ENCODE data around the gene CNTNAP2. TPM values are rescaled to one million over a fixed set of nuclear protein-coding genes. Genes with fewer than 3 reads are reported as not detected.

CNTNAP2 gene
- total RNA-seq, 3 donors from 2014 or later (not counting 1 experiment from before 2014, with no cell fraction given): 0.18 to 1.1 TPM; not detected in 1

DNA sequence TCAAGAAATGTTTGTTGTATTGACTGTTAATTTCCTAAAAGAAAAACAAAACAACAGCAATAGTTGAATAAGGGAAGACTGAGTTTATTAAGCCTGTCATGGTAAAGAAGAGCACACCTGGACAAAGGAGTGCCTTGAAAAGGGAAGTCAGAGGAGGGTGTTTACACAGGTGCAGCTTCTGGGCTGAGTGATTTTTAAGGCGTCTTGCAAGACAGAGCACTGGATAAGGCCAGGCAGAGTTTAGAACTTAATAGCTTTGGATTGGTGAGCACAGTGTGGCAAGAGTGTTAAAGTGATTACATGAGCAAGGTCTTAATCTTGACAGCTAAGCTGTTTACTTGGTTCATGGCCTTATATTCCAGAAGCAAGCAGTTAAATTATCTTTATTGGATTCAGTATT, 423.2 kb downstream of the CNTNAP2 start:
- Mint-ChIP-seq H3K36me3 (no peaks in the 10 kb centered on the region), H3K9me3 (peaks cover 15 to 28% of the 10 kb centered on the region in 2 donors)

DNA sequence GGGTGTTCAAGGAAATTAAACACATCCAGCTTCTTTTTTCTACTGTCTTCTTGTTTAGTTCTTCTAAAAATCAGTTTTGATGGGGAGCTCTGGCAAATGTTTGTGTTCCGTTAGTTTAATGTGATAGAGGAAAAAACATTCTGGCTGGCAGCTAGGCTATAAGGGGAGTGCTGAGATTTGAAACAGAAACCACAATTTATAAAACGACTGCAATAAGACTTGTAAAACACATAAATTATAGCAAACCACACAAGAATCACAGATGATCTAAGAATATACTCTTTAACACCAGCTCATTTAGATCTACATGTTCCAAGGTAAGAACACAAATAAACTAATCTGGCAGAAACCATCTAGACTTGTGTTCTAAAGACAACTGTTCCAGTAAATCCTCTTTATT, 425.5 kb downstream of the CNTNAP2 start:
- Histone ChIP-seq H3K27ac (ENCODE audit: low read length) (no peak overlapping the region), H3K36me3 (ENCODE audit: control insufficient read depth, insufficient read depth, low read length) (no peaks in the 10 kb centered on the region), H3K9me3 (ENCODE audit: control insufficient read depth, insufficient read depth, low read length) (peaks cover 4% of the 10 kb centered on the region), H3K4me3 (ENCODE audit: low read length) (no peak overlapping the region), H3K4me1 (ENCODE audit: control insufficient read depth, insufficient read depth, low read length) (no peaks in the 10 kb centered on the region), H3K27me3 (ENCODE audit: control insufficient read depth, insufficient read depth, low read length) (no peaks in the 10 kb centered on the region)
- WGBS (ENCODE audit: insufficient coverage): 17% methylated on average over 2 of the region's 2 CpGs
- DNase-seq (no peak), ATAC-seq (no peak)
- no peaks in the 10 kb centered on the region for H3K4me1 Mint-ChIP-seq
- H3K4me3 Mint-ChIP-seq: no peak overlapping the region
- H3K9me3 Mint-ChIP-seq: peaks cover 22 to 28% of the 10 kb centered on the region in 2 donors
- H3K27me3 Mint-ChIP-seq (ENCODE audit: low read depth in 2 of 2): no peaks in the 10 kb centered on the region
- no peak overlapping the region for H3K27ac Mint-ChIP-seq
- intact Hi-C loops (cut with micrococcal nuclease): no loop called here
- TF ChIP-seq, protein P1, sequence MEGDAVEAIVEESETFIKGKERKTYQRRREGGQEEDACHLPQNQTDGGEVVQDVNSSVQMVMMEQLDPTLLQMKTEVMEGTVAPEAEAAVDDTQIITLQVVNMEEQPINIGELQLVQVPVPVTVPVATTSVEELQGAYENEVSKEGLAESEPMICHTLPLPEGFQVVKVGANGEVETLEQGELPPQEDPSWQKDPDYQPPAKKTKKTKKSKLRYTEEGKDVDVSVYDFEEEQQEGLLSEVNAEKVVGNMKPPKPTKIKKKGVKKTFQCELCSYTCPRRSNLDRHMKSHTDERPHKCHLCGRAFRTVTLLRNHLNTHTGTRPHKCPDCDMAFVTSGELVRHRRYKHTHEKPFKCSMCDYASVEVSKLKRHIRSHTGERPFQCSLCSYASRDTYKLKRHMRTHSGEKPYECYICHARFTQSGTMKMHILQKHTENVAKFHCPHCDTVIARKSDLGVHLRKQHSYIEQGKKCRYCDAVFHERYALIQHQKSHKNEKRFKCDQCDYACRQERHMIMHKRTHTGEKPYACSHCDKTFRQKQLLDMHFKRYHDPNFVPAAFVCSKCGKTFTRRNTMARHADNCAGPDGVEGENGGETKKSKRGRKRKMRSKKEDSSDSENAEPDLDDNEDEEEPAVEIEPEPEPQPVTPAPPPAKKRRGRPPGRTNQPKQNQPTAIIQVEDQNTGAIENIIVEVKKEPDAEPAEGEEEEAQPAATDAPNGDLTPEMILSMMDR (IDR thresholded peaks at IDR 0.05): no peak
- H3K36me3 Mint-ChIP-seq: no peaks in the 10 kb centered on the region

More for the DNA sequence above, 423.2 kb downstream of the CNTNAP2 start:
- Histone ChIP-seq H3K9me3 (ENCODE audit: control insufficient read depth, insufficient read depth, low read length) (peaks cover 4% of the 10 kb centered on the region), H3K4me1 (ENCODE audit: control insufficient read depth, insufficient read depth, low read length) (no peaks in the 10 kb centered on the region), H3K4me3 (ENCODE audit: low read length) (no peak overlapping the region), H3K27ac (ENCODE audit: low read length) (no peak overlapping the region), H3K36me3 (ENCODE audit: control insufficient read depth, insufficient read depth, low read length) (no peaks in the 10 kb centered on the region), H3K27me3 (ENCODE audit: control insufficient read depth, insufficient read depth, low read length) (no peaks in the 10 kb centered on the region)
- no peak for DNase-seq
- Mint-ChIP-seq H3K4me1 (no peaks in the 10 kb centered on the region), H3K27me3 (ENCODE audit: low read depth in 2 of 2) (no peaks in the 10 kb centered on the region), H3K4me3 (no peak overlapping the region), H3K27ac (no peak overlapping the region)
- TF ChIP-seq, protein P1 (IDR thresholded peaks at IDR 0.05): no peak
- ATAC-seq: no peak
- intact Hi-C loops (cut with micrococcal nuclease): no loop called here
- WGBS (ENCODE audit: insufficient coverage): 50% methylated on average over 1 of the region's 1 CpG

DNA sequence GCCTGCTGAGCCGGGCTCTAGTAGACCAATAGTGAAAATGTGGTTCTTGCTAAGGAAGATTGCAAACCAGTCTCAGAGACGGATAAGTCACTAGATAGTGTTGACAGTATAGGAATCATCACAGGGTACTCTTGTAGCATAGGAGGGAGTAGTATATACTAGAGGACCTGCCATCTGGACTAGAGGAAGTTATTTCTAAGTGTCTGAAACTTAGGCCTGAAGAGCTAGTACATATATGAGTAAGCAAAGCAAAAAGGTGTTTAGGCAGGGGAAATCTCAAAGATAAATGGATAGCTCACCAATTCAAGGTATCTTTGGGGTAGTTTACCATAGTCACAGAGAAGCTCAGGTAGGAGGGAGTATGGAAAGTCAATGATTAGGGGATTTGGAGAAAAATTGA, 428.1 kb downstream of the CNTNAP2 start:
- no peaks in the 10 kb centered on the region for H3K27me3 Mint-ChIP-seq (ENCODE audit: low read depth in 2 of 2)
- H3K4me1 Mint-ChIP-seq: no peaks in the 10 kb centered on the region
- H3K27me3 ChIP-seq (ENCODE audit: control insufficient read depth, insufficient read depth, low read length): no peaks in the 10 kb centered on the region
- H3K4me3 ChIP-seq (ENCODE audit: low read length): no peak overlapping the region
- intact Hi-C loops (cut with micrococcal nuclease): no loop called here
- peaks cover 14 to 21% of the 10 kb centered on the region in 2 donors for H3K9me3 Mint-ChIP-seq
- no peaks in the 10 kb centered on the region for H3K9me3 ChIP-seq (ENCODE audit: control insufficient read depth, insufficient read depth, low read length)
- H3K36me3 Mint-ChIP-seq: no peaks in the 10 kb centered on the region
- ATAC-seq (no peak), DNase-seq (no peak)
- H3K4me1 ChIP-seq (ENCODE audit: control insufficient read depth, insufficient read depth, low read length): no peaks in the 10 kb centered on the region
- H3K36me3 ChIP-seq (ENCODE audit: control insufficient read depth, insufficient read depth, low read length): no peaks in the 10 kb centered on the region
- no peak overlapping the region for H3K4me3 Mint-ChIP-seq
- TF ChIP-seq, protein P1 (IDR thresholded peaks at IDR 0.05): no peak
- 85% methylated on average over 2 of the region's 2 CpGs for WGBS (ENCODE audit: insufficient coverage)
- H3K27ac Mint-ChIP-seq: no peak overlapping the region
- H3K27ac ChIP-seq (ENCODE audit: low read length): no peak overlapping the region

DNA sequence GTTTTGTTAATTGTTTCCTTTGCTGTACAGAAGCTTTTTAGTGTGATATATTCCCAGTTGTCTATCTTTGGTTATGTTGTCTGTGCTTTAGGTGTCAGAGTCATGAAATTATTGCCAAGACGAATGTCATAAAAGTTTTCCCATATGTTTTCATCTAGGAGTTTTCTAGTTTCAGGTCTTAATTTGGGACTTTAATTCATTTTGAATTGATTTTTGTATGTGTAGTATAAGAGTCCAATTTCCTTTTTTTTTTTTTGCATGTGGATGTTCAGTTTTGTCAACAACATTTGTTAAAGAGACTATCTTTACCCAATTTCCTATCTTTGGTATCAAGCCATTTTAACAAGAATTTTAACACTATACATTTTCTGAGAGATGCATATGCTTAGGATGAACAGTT, 432.2 kb downstream of the CNTNAP2 start:
- H3K4me1 Mint-ChIP-seq: no peaks in the 10 kb centered on the region
- Histone ChIP-seq H3K36me3 (ENCODE audit: control insufficient read depth, insufficient read depth, low read length) (no peaks in the 10 kb centered on the region), H3K4me1 (ENCODE audit: control insufficient read depth, insufficient read depth, low read length) (no peaks in the 10 kb centered on the region), H3K27ac (ENCODE audit: low read length) (no peak overlapping the region), H3K27me3 (ENCODE audit: control insufficient read depth, insufficient read depth, low read length) (no peaks in the 10 kb centered on the region), H3K4me3 (ENCODE audit: low read length) (no peak overlapping the region), H3K9me3 (ENCODE audit: control insufficient read depth, insufficient read depth, low read length) (no peaks in the 10 kb centered on the region)
- no peak overlapping the region for H3K4me3 Mint-ChIP-seq
- no peaks in the 10 kb centered on the region for H3K27me3 Mint-ChIP-seq (ENCODE audit: low read depth in 2 of 2)
- DNase-seq (no peak), ATAC-seq (no peak)
- intact Hi-C loops (cut with micrococcal nuclease): no loop called here
- no peaks in the 10 kb centered on the region for H3K36me3 Mint-ChIP-seq
- TF ChIP-seq, protein P1 (IDR thresholded peaks at IDR 0.05): no peak
- 100% methylated on average over 1 of the region's 1 CpG for WGBS (ENCODE audit: insufficient coverage)
- H3K9me3 Mint-ChIP-seq: peaks cover 30% of the 10 kb centered on the region in 2 donors
- H3K27ac Mint-ChIP-seq: no peak overlapping the region

All from natural killer cell (primary cell).